Glutamatergic neuron (in vitro differentiated cells): Measurements from ENCODE around the gene MDN1. TPM values are rescaled to one million over a fixed set of nuclear protein-coding genes. Genes with fewer than 3 reads are reported as not detected.
A peak's percentile ranks its signal among the peaks of the same experiment; 100 is the strongest.
"Not testable (repeated sequence)": the region's sequence is repeated elsewhere in the genome, so short reads cannot be mapped to it uniquely, and the experiment has no call there.

Experiments used
- DNase-seq: peaks from one replicate; pipeline ENCODE4 v3.0.0; 2022
- H3K27ac Mint-ChIP-seq: one replicate; pipeline ENCODE4 v1.8.0; 2020; ENCODE audit warnings: mild to moderate bottlenecking, mixed read lengths, inconsistent platforms; ENCODE audit not compliant: unreplicated experiment
- H3K27me3 Mint-ChIP-seq: one replicate; pipeline ENCODE4 v1.8.0; 2020; ENCODE audit warnings: mild to moderate bottlenecking, moderate library complexity, mixed read lengths, inconsistent platforms; ENCODE audit not compliant: unreplicated experiment
- H3K36me3 Mint-ChIP-seq: one replicate; pipeline ENCODE4 v1.8.0; 2020; ENCODE audit warnings: mild to moderate bottlenecking, mixed read lengths, inconsistent platforms; ENCODE audit not compliant: unreplicated experiment
- H3K4me1 Mint-ChIP-seq: one replicate; pipeline ENCODE4 v1.8.0; 2020; ENCODE audit warnings: mild to moderate bottlenecking, low read depth, mixed read lengths, inconsistent platforms; ENCODE audit not compliant: unreplicated experiment
- H3K4me3 Mint-ChIP-seq: one replicate; pipeline ENCODE4 v1.8.0; 2020; ENCODE audit warnings: mild to moderate bottlenecking, mixed read lengths, inconsistent platforms; ENCODE audit not compliant: unreplicated experiment
- H3K9me3 Mint-ChIP-seq: one replicate; pipeline ENCODE4 v1.8.0; 2020; ENCODE audit warnings: mild to moderate bottlenecking, moderate library complexity, mixed read lengths, inconsistent platforms; ENCODE audit not compliant: unreplicated experiment
- total RNA-seq: library from RNA; stranded (reverse); fragmentation: NEBNext Ultra II Directional; extraction: Animal tissue kit (Norgen Biotek cat#: 25700); gene quantifications from one replicate; pipeline ENCODE4 v1.2.1, GENCODE V29; 2021; ENCODE audit not compliant: unreplicated experiment
- TF ChIP-seq, protein P1 (sequence below): fragments of 200-600 bp; sonication (generic); IDR thresholded peaks from one replicate; pipeline ENCODE4 v1.5.0; 2021; ENCODE audit not compliant: partially characterized antibody, unreplicated experiment

MDN1 gene
- total RNA-seq, 1 donor from 2014 or later: 39.2 TPM

DNA sequence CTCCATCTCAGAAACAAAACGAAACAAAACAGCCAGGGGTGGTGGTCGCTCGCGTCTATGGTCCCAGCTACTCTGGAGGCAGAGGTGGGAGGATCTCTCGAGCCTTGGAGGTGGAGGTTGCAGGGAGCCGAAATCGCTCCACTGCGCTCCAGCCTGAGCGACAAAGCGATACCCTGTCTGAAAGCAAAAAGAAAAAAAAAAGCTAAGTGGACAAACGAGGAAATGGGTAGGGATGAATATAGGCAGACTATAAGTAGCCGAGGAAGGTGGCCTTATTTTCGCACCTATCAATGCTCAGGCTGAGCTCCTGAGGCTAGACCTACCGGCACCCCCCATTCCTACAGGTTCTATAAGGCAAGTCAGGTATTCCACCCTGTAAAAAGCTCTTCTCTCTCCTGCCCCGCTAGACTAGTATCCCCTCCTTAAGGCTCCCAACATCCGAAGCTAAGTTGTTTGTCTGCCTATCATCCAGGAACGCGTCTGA lies 9.4 kb upstream of the MDN1 start:
- H3K27me3 Mint-ChIP-seq: no peaks in the 10 kb centered on the region
- no peak for DNase-seq
- TF ChIP-seq, protein P1, sequence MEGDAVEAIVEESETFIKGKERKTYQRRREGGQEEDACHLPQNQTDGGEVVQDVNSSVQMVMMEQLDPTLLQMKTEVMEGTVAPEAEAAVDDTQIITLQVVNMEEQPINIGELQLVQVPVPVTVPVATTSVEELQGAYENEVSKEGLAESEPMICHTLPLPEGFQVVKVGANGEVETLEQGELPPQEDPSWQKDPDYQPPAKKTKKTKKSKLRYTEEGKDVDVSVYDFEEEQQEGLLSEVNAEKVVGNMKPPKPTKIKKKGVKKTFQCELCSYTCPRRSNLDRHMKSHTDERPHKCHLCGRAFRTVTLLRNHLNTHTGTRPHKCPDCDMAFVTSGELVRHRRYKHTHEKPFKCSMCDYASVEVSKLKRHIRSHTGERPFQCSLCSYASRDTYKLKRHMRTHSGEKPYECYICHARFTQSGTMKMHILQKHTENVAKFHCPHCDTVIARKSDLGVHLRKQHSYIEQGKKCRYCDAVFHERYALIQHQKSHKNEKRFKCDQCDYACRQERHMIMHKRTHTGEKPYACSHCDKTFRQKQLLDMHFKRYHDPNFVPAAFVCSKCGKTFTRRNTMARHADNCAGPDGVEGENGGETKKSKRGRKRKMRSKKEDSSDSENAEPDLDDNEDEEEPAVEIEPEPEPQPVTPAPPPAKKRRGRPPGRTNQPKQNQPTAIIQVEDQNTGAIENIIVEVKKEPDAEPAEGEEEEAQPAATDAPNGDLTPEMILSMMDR: no peak
- H3K36me3 Mint-ChIP-seq: no peaks in the 10 kb centered on the region
- H3K4me1 Mint-ChIP-seq: peaks cover 4% of the 10 kb centered on the region
- peak overlapping the region; percentile 98 for H3K4me3 Mint-ChIP-seq
- no peak overlapping the region for H3K27ac Mint-ChIP-seq
- H3K9me3 Mint-ChIP-seq: no peaks in the 10 kb centered on the region

DNA sequence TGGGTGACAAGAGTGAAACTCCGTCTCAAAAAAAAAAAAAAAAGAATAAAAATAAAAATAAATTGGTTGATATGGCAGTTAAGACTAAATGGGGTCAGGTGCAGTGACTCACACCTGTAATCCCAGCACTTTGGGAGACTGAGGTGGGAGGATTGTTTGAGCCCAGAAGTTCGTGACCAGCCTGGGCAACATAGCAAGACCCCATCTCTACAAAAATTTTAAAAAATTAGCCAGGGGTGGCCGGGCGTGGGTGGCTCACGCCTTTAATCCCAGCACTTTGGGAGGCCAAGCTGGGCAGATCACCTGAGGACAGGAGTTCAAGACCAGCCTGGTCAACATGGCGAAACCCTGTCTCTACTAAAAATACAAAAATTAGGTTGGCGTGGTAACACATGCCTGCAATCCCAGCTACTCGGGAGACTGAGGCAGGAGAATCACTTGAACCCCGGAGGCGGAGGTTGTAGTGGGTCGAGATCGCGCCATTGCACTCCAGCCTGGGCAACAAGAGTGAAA lies 8.9 kb upstream of the MDN1 start:
- H3K4me3 Mint-ChIP-seq: peak overlapping the region; percentile 98
- DNase-seq, H3K9me3 Mint-ChIP-seq, H3K4me1 Mint-ChIP-seq, H3K27ac Mint-ChIP-seq, H3K36me3 Mint-ChIP-seq, H3K27me3 Mint-ChIP-seq: not testable (repeated sequence)

GRCh38 chr6:89826029-89826528 lies 6.5 kb upstream of the MDN1 start:
- Mint-ChIP-seq H3K27ac (no peak overlapping the region), H3K27me3 (no peaks in the 10 kb centered on the region), H3K9me3 (no peaks in the 10 kb centered on the region), H3K4me3 (no peak overlapping the region), H3K4me1 (peaks cover 4% of the 10 kb centered on the region), H3K36me3 (no peaks in the 10 kb centered on the region)
- no peak for DNase-seq
- TF ChIP-seq, protein P1: no peak

- no peak for DNase-seq
- Mint-ChIP-seq H3K4me3 (peak overlapping the region; percentile 91), H3K36me3 (no peaks in the 10 kb centered on the region)
These were observed 638 bp downstream of the MDN1 start for GRCh38 chr6:89818977-89819335.

DNA sequence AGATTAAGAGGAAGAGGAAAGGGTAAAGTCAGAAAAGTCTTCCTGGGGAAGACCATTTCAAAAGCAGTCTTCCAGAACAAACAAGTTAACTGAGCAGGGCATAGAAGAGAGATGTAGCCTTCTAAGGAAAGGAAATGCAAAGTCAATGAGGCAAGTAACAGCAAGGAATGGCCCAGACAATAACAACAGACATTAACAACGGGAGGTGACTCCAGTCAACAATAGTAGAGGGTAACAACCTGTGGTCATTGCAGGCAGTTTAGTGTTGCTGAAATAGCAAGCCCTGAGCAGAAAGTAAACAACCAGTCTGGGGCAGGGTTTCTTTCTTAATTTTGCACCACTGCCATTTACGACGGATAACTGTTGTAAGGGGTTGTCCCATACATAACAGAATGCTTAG lies 2.1 kb downstream of the MDN1 start:
- no peaks in the 10 kb centered on the region for H3K36me3 Mint-ChIP-seq
- peaks cover 4% of the 10 kb centered on the region for H3K4me1 Mint-ChIP-seq
- peak overlapping the region; percentile 60 for H3K4me3 Mint-ChIP-seq
- no peaks in the 10 kb centered on the region for H3K27me3 Mint-ChIP-seq
- no peak for DNase-seq
- H3K27ac Mint-ChIP-seq: no peak overlapping the region
- TF ChIP-seq, protein P1: no peak
- peaks cover 3% of the 10 kb centered on the region for H3K9me3 Mint-ChIP-seq

More at GRCh38 chr6:89818977-89819335, 638 bp downstream of the MDN1 start:
- Mint-ChIP-seq H3K4me1 (peaks cover 4% of the 10 kb centered on the region), H3K9me3 (peaks cover 3% of the 10 kb centered on the region), H3K27me3 (no peaks in the 10 kb centered on the region), H3K27ac (peak overlapping the region; percentile 76)
- TF ChIP-seq, protein P1: no peak

DNA sequence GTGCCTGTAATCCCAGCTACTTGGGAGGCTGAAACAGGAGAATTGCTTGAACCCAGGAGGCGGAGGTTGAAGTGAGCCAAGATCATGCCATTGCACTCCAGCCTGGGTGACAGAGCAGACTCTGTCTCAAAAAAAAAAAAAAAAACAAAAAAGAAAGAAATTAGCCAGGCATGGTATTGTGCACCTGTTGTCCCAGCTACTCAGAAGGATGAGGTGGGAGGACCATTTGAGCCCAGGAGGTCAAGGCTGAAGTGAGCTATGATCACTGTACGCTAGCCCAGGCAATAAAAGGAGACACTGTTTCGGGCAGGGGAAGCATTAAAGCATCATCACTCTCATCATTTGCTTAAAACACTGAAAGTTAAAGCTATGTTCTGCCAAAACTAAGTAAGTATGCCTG lies 6.2 kb downstream of the MDN1 start:
- not testable (repeated sequence) for H3K27me3 Mint-ChIP-seq, H3K9me3 Mint-ChIP-seq, DNase-seq, H3K4me3 Mint-ChIP-seq, H3K27ac Mint-ChIP-seq, H3K4me1 Mint-ChIP-seq, H3K36me3 Mint-ChIP-seq
